Upper lobe of left lung (tissue), 4 donors: ENCODE results near the gene TIGD1.

Experiments used
- EP300 ChIP-seq, 4 donors: sonication (generic); formaldehyde crosslinking; IDR thresholded peaks; one replicate each; pipeline ENCODE4 v1.5.1; 2017; ENCODE audit warnings: antibody characterized with exemption in 4 of 4, control low read depth in 2 of 4
- TF ChIP-seq, protein P1 (sequence below), 6 experiments: fragments of 450-650 bp in 4 of 6; fragments of 200-600 bp in 2 of 6; sonication (generic) in 2 of 6; IDR thresholded peaks; one replicate each; pipeline ENCODE4 v1.5.1; 2016 to 2019; ENCODE audit warnings: antibody characterized with exemption in 6 of 6

DNA sequence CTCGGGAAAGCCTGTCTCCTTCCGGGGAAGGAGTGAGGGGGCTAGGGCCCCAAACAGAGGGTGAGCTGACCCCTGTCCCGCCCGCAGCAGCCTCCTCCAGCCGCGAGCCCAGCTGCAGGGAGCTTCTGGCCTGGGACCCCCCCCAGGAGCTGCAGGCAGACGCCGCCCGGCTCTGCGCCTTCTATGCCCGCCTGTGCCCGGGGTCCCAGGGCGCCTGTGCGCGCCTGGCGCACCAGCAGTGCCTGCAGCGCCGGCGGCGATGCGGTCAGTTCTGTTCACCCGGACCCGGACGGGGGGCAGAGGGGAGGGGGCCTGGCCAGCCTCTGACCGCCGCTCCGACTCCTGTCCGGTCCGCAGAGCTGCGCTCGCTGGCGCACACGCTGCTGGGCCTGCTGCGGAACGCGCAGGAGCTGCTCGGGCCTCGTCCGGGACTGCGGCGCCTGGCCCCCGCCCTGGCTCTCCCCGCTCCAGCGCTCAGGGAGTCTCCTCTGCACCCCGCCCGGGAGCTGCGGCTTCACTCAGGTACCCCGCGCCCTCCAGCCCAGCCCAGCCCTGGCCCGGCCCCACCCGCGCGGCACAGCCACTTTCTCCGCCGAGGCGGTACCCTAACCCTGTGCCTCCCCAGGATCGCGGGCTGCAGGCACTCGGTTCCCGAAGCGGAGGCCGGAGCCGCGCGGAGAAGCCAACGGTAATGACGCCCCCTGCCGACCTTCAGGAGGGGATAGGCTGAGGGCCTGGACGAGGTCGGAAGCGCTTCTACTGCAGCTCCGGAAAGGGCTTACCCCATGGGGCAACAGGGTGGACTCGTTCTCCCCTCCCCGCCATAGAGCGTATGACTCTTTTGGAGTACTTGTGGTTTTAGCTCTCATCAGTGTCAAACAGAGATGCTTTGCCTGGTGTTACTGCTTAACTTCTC lies 26.4 kb downstream of the TIGD1 start:
- no peak for TF ChIP-seq EP300 (IDR thresholded peaks at IDR 0.05)
- TF ChIP-seq, protein P1, sequence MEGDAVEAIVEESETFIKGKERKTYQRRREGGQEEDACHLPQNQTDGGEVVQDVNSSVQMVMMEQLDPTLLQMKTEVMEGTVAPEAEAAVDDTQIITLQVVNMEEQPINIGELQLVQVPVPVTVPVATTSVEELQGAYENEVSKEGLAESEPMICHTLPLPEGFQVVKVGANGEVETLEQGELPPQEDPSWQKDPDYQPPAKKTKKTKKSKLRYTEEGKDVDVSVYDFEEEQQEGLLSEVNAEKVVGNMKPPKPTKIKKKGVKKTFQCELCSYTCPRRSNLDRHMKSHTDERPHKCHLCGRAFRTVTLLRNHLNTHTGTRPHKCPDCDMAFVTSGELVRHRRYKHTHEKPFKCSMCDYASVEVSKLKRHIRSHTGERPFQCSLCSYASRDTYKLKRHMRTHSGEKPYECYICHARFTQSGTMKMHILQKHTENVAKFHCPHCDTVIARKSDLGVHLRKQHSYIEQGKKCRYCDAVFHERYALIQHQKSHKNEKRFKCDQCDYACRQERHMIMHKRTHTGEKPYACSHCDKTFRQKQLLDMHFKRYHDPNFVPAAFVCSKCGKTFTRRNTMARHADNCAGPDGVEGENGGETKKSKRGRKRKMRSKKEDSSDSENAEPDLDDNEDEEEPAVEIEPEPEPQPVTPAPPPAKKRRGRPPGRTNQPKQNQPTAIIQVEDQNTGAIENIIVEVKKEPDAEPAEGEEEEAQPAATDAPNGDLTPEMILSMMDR (IDR thresholded peaks at IDR 0.05): no peak
